ENCODE measurements around the gene RGS7. TPM values are rescaled to one million over a fixed set of nuclear protein-coding genes. Genes with fewer than 3 reads are reported as not detected.

RGS7 gene
- total and polyA plus RNA-seq, 10 of the 15 experiments (the other 5 are each of a cell fraction or from before 2014, with no cell fraction given): not detected

DNA sequence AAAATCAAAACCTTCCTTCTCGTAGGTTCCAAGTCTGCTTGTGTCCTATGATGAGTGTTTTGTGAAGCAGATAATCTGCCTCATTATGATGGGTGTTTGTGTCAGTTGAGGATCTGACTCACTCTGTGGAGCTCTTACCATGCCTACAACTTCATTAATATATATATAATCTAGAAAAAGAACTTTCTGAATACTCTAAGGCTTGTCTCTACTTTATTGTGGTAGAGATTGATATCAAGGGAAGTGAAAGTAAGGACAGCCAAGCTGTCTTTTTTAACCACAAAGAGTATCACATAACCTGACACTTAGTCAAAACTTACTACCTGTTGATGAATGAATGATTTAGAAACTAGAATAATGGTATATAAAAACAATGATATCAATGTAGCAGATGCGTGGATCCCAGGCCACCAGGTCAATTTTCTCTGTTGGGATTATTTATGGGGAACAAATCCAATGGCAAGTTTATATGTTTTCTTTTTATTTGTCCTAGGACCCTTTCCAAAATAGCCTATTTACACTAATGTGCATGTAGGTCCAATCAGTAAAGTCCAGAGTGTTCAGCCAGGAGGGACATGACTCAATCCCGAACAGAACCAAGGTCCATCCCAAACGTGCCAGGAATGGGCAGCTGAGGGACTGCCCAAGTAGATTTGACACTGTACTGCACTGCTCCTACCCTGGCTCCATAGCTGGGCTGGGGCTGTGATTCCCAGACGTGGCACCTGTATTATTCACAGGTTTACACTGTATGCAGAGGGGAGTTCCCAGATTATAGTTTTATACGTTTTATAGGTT, 562.8 kb downstream of the RGS7 start:
- no peak overlapping the region for H3K4me3 ChIP-seq
- ChIA-PET SMC1A (ENCODE audit: uncharacterized antibody, unreplicated experiment) (no interaction called here), CTCF (no interaction called here), RAD21 (ENCODE audit: unreplicated experiment) (no interaction called here), POLR2A (no interaction called here)
- no peaks in the 10 kb centered on the region for H3K79me2 ChIP-seq (ENCODE audit: control insufficient read depth, insufficient read depth, low read length)
- WGBS (ENCODE audit: insufficient coverage, insufficient replicate concordance, low lambda C conversion rate, missing lambda C conversion rate): 10% methylated on average over 5 of the region's 6 CpGs
- H3K9me3 ChIP-seq (replicated peaks; ENCODE audit: control insufficient read depth, insufficient read depth, low read length): no peaks in the 10 kb centered on the region
- no peak overlapping the region for H2AFZ ChIP-seq (ENCODE audit: control insufficient read depth, low read depth, low read length)
- no peak for DNase-seq (ENCODE audit: low read depth, low spot score)
- no peak for FAIRE-seq
- H4K20me1 ChIP-seq (ENCODE audit: control insufficient read depth, insufficient read depth): no peaks in the 10 kb centered on the region
- H3K36me3 ChIP-seq (ENCODE audit: control insufficient read depth in 2 of 2, insufficient read depth in 2 of 2, low read length in 1 of 2): no peaks in the 10 kb centered on the region
- in situ Hi-C loops (cut with MboI): no loop called here
- H3K9ac ChIP-seq (ENCODE audit: control insufficient read depth, insufficient read depth, low read length): no peak overlapping the region
- intact Hi-C loops (cut with micrococcal nuclease; ENCODE audit: unreplicated experiment): no loop called here
- H3K4me2 ChIP-seq (ENCODE audit: control insufficient read depth, insufficient read depth): no peak overlapping the region
- H3K27ac ChIP-seq (ENCODE audit: control insufficient read depth, insufficient read depth): no peak overlapping the region
- peak; percentile 94 for ATAC-seq
- no peaks in the 10 kb centered on the region for H3K4me1 ChIP-seq (ENCODE audit: control insufficient read depth, insufficient read depth, low read length)
- BruUV-seq (replicated peaks): no TSS peak
- H3K27me3 ChIP-seq (replicated peaks in 1 of 2; ENCODE audit: control insufficient read depth in 2 of 2, insufficient read depth in 2 of 2, low read length in 1 of 2): no peaks in the 10 kb centered on the region
- TF ChIP-seq, protein P1, sequence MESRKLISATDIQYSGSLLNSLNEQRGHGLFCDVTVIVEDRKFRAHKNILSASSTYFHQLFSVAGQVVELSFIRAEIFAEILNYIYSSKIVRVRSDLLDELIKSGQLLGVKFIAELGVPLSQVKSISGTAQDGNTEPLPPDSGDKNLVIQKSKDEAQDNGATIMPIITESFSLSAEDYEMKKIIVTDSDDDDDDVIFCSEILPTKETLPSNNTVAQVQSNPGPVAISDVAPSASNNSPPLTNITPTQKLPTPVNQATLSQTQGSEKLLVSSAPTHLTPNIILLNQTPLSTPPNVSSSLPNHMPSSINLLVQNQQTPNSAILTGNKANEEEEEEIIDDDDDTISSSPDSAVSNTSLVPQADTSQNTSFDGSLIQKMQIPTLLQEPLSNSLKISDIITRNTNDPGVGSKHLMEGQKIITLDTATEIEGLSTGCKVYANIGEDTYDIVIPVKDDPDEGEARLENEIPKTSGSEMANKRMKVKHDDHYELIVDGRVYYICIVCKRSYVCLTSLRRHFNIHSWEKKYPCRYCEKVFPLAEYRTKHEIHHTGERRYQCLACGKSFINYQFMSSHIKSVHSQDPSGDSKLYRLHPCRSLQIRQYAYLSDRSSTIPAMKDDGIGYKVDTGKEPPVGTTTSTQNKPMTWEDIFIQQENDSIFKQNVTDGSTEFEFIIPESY (IDR thresholded peaks at IDR 0.05): no peak
- TF ChIP-seq SREBF1 (IDR thresholded peaks at IDR 0.05; ENCODE audit: low read length) (no peak), BCL11A (IDR thresholded peaks at IDR 0.05; ENCODE audit: low read depth, low read length) (peak; percentile 76), MYB (IDR thresholded peaks at IDR 0.05; ENCODE audit: borderline replicate concordance, low read depth, low read length) (no peak), RAD51 (IDR thresholded peaks at IDR 0.05) (no peak), CBX3 (IDR thresholded peaks at IDR 0.05; ENCODE audit: borderline replicate concordance, low read depth) (no peak), DPF2 (IDR thresholded peaks at IDR 0.05) (peak; percentile 84), FOXM1 (IDR thresholded peaks at IDR 0.05; ENCODE audit: low read depth, low read length) (0 out of 2 replicates have a peak, but pooled peaks have one; percentile 33), TAF1 (IDR thresholded peaks at IDR 0.05; ENCODE audit: borderline replicate concordance, low read depth, low read length) (no peak), PAX5 (IDR thresholded peaks at IDR 0.05; ENCODE audit: borderline replicate concordance, low read depth, low read length) (no peak), MEF2B (IDR thresholded peaks at IDR 0.05; ENCODE audit: partially characterized antibody, poor library complexity, severe bottlenecking) (peak; percentile 51)
- TF ChIP-seq, protein P2, sequence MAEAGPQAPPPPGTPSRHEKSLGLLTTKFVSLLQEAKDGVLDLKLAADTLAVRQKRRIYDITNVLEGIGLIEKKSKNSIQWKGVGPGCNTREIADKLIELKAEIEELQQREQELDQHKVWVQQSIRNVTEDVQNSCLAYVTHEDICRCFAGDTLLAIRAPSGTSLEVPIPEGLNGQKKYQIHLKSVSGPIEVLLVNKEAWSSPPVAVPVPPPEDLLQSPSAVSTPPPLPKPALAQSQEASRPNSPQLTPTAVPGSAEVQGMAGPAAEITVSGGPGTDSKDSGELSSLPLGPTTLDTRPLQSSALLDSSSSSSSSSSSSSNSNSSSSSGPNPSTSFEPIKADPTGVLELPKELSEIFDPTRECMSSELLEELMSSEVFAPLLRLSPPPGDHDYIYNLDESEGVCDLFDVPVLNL (IDR thresholded peaks at IDR 0.05; ENCODE audit: low read depth, low read length): no peak
- TF ChIP-seq, protein P3, sequence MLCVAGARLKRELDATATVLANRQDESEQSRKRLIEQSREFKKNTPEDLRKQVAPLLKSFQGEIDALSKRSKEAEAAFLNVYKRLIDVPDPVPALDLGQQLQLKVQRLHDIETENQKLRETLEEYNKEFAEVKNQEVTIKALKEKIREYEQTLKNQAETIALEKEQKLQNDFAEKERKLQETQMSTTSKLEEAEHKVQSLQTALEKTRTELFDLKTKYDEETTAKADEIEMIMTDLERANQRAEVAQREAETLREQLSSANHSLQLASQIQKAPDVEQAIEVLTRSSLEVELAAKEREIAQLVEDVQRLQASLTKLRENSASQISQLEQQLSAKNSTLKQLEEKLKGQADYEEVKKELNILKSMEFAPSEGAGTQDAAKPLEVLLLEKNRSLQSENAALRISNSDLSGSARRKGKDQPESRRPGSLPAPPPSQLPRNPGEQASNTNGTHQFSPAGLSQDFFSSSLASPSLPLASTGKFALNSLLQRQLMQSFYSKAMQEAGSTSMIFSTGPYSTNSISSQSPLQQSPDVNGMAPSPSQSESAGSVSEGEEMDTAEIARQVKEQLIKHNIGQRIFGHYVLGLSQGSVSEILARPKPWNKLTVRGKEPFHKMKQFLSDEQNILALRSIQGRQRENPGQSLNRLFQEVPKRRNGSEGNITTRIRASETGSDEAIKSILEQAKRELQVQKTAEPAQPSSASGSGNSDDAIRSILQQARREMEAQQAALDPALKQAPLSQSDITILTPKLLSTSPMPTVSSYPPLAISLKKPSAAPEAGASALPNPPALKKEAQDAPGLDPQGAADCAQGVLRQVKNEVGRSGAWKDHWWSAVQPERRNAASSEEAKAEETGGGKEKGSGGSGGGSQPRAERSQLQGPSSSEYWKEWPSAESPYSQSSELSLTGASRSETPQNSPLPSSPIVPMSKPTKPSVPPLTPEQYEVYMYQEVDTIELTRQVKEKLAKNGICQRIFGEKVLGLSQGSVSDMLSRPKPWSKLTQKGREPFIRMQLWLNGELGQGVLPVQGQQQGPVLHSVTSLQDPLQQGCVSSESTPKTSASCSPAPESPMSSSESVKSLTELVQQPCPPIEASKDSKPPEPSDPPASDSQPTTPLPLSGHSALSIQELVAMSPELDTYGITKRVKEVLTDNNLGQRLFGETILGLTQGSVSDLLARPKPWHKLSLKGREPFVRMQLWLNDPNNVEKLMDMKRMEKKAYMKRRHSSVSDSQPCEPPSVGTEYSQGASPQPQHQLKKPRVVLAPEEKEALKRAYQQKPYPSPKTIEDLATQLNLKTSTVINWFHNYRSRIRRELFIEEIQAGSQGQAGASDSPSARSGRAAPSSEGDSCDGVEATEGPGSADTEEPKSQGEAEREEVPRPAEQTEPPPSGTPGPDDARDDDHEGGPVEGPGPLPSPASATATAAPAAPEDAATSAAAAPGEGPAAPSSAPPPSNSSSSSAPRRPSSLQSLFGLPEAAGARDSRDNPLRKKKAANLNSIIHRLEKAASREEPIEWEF (IDR thresholded peaks at IDR 0.05; ENCODE audit: insufficient replicate concordance, low read depth, low read length): no peak
- TF ChIP-seq, protein P4, sequence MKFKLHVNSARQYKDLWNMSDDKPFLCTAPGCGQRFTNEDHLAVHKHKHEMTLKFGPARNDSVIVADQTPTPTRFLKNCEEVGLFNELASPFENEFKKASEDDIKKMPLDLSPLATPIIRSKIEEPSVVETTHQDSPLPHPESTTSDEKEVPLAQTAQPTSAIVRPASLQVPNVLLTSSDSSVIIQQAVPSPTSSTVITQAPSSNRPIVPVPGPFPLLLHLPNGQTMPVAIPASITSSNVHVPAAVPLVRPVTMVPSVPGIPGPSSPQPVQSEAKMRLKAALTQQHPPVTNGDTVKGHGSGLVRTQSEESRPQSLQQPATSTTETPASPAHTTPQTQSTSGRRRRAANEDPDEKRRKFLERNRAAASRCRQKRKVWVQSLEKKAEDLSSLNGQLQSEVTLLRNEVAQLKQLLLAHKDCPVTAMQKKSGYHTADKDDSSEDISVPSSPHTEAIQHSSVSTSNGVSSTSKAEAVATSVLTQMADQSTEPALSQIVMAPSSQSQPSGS (IDR thresholded peaks at IDR 0.05; ENCODE audit: low read length): peak; percentile 61

All from GM12878 (cell line).